ENCODE measurements around the gene VTI1A.

DNA sequence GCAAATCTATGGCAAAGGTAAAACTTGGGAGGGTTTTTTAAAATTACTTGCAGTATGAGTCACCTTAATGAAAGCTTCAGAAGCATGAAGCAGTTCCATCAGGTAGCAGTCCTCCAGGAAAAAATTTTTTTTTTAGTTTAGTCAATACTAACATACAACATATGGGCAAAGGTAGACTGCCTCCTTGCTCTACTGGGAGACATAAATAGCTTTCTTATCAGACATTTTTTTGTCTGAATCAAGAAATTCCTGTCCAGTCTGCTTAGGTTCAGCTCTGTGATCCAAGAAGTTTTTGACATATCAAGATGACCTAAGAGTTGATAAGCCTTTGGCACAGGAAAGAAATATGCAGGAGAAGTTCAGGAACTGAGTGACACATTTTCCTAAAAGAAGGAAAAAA is 331.6 kb downstream of the VTI1A start:
- TF ChIP-seq POLR2A (IDR thresholded peaks at IDR 0.05; ENCODE audit: extremely low read depth, insufficient read length) (no peak), MYC (IDR thresholded peaks at IDR 0.05; ENCODE audit: low read depth, low read length) (no peak)
- TF ChIP-seq, protein P1, sequence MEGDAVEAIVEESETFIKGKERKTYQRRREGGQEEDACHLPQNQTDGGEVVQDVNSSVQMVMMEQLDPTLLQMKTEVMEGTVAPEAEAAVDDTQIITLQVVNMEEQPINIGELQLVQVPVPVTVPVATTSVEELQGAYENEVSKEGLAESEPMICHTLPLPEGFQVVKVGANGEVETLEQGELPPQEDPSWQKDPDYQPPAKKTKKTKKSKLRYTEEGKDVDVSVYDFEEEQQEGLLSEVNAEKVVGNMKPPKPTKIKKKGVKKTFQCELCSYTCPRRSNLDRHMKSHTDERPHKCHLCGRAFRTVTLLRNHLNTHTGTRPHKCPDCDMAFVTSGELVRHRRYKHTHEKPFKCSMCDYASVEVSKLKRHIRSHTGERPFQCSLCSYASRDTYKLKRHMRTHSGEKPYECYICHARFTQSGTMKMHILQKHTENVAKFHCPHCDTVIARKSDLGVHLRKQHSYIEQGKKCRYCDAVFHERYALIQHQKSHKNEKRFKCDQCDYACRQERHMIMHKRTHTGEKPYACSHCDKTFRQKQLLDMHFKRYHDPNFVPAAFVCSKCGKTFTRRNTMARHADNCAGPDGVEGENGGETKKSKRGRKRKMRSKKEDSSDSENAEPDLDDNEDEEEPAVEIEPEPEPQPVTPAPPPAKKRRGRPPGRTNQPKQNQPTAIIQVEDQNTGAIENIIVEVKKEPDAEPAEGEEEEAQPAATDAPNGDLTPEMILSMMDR (IDR thresholded peaks at IDR 0.05; ENCODE audit: low read depth, low read length): no peak
- TF ChIP-seq, protein P2, sequence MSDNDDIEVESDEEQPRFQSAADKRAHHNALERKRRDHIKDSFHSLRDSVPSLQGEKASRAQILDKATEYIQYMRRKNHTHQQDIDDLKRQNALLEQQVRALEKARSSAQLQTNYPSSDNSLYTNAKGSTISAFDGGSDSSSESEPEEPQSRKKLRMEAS (IDR thresholded peaks at IDR 0.05; ENCODE audit: low read depth, low read length): no peak

All from NB4 (cell line).